GM21717 (cell line): ENCODE data around the gene CFAP119.

Experiments used
- ATAC-seq: cut with Tn5 transposase; IDR thresholded peaks from one replicate; pipeline ENCODE4 v1.9.1; 2021; ENCODE audit warnings: mild to moderate bottlenecking, moderate library complexity; ENCODE audit not compliant: unreplicated experiment

Gene CFAP119

GRCh38 chr16:30741461-30741914 lies 20.4 kb downstream of the CFAP119 start:
- ATAC-seq = no peak

- ATAC-seq = no peak
Measured at GRCh38 chr16:30740364-30741251, 21.3 kb downstream of the CFAP119 start.

GRCh38 chr16:30738984-30739951 lies 22.6 kb downstream of the CFAP119 start:
- no peak for ATAC-seq

- ATAC-seq = no peak
Measured at GRCh38 chr16:30737794-30738648, 23.8 kb downstream of the CFAP119 start.

- ATAC-seq = no peak
Measured at GRCh38 chr16:30736995-30737793, 24.7 kb downstream of the CFAP119 start.

GRCh38 chr16:30731411-30731810 lies 30.5 kb downstream of the CFAP119 start:
- no peak for ATAC-seq

GRCh38 chr16:30728899-30729672 lies 32.8 kb downstream of the CFAP119 start:
- ATAC-seq = no peak

GRCh38 chr16:30728321-30728720 lies 33.5 kb downstream of the CFAP119 start:
- ATAC-seq = no peak

GRCh38 chr16:30725418-30725792 lies 36.5 kb downstream of the CFAP119 start:
- ATAC-seq = no peak

GRCh38 chr16:30724641-30725417 lies 37.0 kb downstream of the CFAP119 start:
- ATAC-seq = no peak

- no peak for ATAC-seq
Measured at GRCh38 chr16:30723725-30724355, 38.0 kb downstream of the CFAP119 start.

GRCh38 chr16:30722916-30723315 lies 38.9 kb downstream of the CFAP119 start:
- ATAC-seq = no peak

GRCh38 chr16:30722443-30722842 lies 39.4 kb downstream of the CFAP119 start:
- ATAC-seq = no peak

- ATAC-seq = no peak
Measured at GRCh38 chr16:30721606-30722005, 40.3 kb downstream of the CFAP119 start.

GRCh38 chr16:30721167-30721566 lies 40.7 kb downstream of the CFAP119 start:
- ATAC-seq = no peak

- ATAC-seq = no peak
Measured at GRCh38 chr16:30720694-30721093, 41.2 kb downstream of the CFAP119 start.

- ATAC-seq = no peak
Measured at GRCh38 chr16:30720086-30720485, 41.8 kb downstream of the CFAP119 start.
